AG10803 (cell line): Measurements from ENCODE around the gene MRPL19.

ENCODE experiments used
- DNase-seq: peaks from one replicate; pipeline ENCODE4 v3.0.0; 2010; ENCODE audit warnings: low read depth
- H3K4me3 ChIP-seq: 2 replicates; pipeline ENCODE4 v1.5.1; 2011; ENCODE audit warnings: mild to moderate bottlenecking, low read length, control low read depth
- TF ChIP-seq, protein P1 (sequence below): conservative IDR thresholded peaks from 2 replicates; pipeline ENCODE4 v1.5.1; 2011; ENCODE audit warnings: mild to moderate bottlenecking, low read length, control low read depth, inconsistent platforms

MRPL19 gene

DNA sequence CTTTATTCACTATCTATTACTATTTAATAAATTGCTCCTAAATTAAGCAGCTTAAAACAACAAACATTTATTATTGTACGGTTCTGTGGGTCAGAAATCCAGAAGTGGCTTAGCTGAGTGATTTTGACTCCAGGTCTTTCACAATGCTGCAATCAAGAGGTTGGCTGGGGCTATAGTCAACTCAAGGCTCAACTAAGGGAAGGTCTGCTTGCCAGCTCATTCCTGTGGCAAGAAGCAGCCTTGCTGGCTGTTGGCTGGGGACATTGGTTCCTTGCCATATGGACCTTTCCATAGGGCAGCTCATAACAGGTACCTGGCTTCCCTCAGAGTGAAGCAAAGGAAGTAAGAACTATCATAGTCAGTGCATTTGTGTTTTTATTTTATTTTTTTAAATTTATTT is 5.0 kb upstream of the MRPL19 start:
- H3K4me3 ChIP-seq, result no peak overlapping the region
- peak; percentile 64 for DNase-seq
- TF ChIP-seq, protein P1, sequence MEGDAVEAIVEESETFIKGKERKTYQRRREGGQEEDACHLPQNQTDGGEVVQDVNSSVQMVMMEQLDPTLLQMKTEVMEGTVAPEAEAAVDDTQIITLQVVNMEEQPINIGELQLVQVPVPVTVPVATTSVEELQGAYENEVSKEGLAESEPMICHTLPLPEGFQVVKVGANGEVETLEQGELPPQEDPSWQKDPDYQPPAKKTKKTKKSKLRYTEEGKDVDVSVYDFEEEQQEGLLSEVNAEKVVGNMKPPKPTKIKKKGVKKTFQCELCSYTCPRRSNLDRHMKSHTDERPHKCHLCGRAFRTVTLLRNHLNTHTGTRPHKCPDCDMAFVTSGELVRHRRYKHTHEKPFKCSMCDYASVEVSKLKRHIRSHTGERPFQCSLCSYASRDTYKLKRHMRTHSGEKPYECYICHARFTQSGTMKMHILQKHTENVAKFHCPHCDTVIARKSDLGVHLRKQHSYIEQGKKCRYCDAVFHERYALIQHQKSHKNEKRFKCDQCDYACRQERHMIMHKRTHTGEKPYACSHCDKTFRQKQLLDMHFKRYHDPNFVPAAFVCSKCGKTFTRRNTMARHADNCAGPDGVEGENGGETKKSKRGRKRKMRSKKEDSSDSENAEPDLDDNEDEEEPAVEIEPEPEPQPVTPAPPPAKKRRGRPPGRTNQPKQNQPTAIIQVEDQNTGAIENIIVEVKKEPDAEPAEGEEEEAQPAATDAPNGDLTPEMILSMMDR, result no peak

DNA sequence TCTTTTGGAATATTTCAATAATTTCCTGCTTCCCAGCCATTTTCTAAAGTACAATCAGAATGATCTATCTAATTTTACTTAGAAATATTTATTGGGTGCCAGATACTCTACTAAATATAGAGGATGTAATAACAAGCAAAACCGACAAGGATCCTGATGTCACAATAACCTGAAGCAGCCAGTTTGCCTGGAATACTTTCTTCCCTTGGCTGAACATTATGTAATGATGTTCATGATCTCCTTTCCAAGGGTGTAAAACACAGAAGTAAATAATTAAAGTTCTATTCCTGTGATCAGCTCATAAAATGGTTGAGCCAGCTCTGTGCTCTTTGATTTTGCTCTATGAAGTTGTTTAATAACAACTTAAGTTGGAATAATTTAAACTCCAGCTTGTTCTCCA is 2.6 kb upstream of the MRPL19 start:
- H3K4me3 ChIP-seq, result no peak overlapping the region
- DNase-seq, result no peak
- TF ChIP-seq, protein P1, result no peak

DNA sequence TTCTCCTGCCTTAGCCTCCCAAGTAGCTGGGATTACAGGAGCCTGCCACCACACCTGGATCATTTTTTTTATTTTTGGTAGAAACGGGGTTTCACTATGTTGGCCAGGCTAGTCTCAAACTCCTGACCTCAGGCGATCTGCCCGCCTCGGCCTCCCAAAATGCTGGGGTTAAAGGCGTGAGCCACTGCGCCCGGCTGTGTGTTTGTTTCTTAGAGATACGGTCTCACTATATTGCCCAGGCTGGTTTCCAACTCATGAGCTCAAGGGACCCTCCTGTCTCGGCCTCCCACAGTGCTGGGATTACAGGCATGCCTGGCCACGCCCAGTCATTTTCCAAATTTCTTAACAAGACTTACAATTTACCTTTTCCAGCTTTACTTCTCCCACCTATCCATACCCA is 940 bp upstream of the MRPL19 start:
- TF ChIP-seq, protein P1, result no peak
- no peak overlapping the region for H3K4me3 ChIP-seq
- DNase-seq, result no peak

DNA sequence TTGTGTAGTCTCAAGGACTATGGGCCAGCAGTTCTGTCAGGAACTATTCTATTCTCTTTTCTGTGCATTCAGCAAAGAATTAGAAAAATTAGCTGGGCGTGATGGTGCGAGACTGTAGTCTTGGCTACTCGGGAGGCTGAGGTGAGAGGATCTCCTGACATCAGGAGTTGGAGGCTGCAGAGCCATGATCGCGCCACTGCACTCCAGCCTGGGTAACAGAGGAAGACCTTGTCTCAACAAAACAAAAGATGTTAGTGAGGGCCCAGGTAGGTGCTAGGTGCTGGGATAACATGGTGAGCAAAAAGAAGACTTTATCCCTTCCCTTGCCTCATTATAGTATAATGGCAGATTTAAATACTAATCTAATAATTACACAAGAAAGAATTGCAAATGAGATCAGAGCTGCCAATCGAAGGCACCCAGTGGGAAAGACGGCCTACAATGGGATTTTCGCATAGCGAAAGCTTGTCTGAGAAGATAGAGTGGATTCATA is 447 bp upstream of the MRPL19 start:
- peak overlapping the region; percentile 88 for H3K4me3 ChIP-seq
- TF ChIP-seq, protein P1, result no peak
- DNase-seq, result no peak

DNA sequence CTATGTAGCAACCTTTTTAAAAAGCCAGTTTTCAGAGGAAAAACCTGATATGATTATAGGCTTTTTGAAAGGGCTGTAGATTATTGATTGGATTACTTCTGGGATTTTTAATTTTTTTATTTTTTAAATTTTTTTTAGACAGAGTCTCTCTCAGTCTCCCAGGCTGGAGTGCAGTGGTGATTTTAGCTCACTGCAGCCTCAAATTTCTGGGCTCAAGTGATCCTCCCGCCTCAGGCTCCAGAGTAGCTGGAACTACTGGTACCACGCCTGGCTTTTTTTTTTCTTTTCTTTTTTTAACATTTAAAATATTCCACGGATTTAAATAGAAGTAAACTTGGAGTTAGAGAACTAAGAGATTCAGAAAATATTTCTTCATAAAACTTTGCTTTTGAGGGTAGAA is 1.2 kb downstream of the MRPL19 start:
- TF ChIP-seq, protein P1, result no peak
- peak overlapping the region; percentile 88 for H3K4me3 ChIP-seq
- DNase-seq, result no peak

DNA sequence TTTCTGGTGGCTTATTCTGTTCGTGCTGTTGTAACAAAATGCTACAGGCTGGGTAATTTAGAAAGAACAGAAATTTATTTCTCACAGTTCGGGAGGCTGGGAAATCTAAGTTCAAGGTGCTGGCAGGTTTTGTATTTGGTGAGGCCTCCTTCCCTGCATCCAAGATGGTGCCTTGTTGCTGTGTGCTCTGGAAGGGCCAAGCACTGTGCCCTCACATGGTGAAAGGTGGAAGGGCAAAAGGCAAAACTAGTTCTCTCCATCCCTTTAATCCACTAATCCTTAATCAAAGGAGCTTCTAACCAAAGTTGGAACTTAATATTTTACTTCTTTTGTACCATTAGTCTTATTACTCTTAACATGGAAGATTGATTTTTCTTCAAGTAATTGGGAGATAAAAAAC is 7.4 kb downstream of the MRPL19 start:
- TF ChIP-seq, protein P1, result no peak
- H3K4me3 ChIP-seq, result no peak overlapping the region
- DNase-seq, result no peak

DNA sequence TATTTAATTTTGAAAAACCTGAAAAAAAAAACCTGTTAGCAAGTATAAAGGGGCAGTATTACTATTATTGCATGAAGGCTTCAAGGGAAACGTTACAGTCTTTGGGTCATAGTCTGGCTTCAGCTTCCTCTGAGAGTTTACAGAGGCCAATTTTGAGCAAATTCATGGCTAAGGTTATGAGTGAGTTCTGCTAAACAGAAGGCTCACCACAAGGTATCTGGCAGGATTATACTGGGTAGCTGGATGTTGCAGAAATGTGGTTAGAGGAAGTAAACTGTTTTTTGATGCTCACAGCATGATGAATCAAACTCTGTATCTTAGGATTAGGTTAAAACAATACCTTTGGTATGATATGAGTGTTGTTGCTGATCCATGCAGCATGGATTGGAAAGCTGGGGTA is 9.3 kb downstream of the MRPL19 start:
- TF ChIP-seq, protein P1, result no peak
- DNase-seq, result no peak
- H3K4me3 ChIP-seq, result no peak overlapping the region
